Measurements from ENCODE around the gene LRP2BP. TPM values are rescaled to one million over a fixed set of nuclear protein-coding genes. Genes with fewer than 3 reads are reported as not detected.

Gene LRP2BP
- total and polyA plus RNA-seq, 2 experiments from 2014 or later, result 0.28 to 1.7 TPM

DNA sequence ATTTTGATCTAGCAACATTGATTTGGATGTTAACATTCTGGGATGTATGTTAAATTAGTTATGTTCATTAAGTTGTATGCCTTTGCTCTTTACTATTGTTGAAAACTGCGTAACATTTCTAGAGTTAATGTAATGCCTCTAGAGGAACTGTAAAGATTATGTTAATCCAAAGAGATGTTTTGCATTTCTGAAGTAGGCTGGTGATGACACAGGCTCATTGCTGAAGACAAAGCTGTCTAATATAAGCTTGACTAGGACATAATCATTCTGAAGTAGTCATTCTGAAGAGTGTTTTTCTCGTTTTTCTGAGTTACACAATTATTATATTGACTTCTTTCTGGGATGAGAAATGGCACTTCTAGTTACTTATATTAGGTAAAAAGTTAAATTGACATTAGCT is 72.9 kb downstream of the LRP2BP start:
- Histone ChIP-seq H3K79me2 (replicated peaks; ENCODE audit: insufficient read depth) (no peaks in the 10 kb centered on the region), H3K4me2 (no peak overlapping the region), H3F3A (replicated peaks; ENCODE audit: low read depth) (no peaks in the 10 kb centered on the region), H3K9me2 (ENCODE audit: insufficient read depth) (no peaks in the 10 kb centered on the region), H4K20me1 (replicated peaks; ENCODE audit: insufficient read depth) (no peaks in the 10 kb centered on the region), H3K36me3 (ENCODE audit: insufficient read depth) (peaks cover 21% of the 10 kb centered on the region; the same call in 1 of the 2 replicates), H2AFZ (no peak overlapping the region), H3K4me3 (no peak overlapping the region), H3K27ac (ENCODE audit: low read depth) (no peak overlapping the region), H3K27me3 (ENCODE audit: insufficient read depth) (no peaks in the 10 kb centered on the region), H3K4me1 (ENCODE audit: insufficient read depth) (peaks cover 7% of the 10 kb centered on the region)
- Mint-ChIP-seq H3K9me3 (peaks cover 27% of the 10 kb centered on the region), H3K36me3 (ENCODE audit: low read depth) (peaks cover 65% of the 10 kb centered on the region), H3K4me3 (no peak overlapping the region), H3K4me1 (peaks cover 16% of the 10 kb centered on the region), H3K27me3 (ENCODE audit: insufficient read depth, low read depth, poor library complexity) (peaks cover 4% of the 10 kb centered on the region), H3K27ac (no peak overlapping the region)
- TF ChIP-seq ZNF462 (CRISPR knock-in tag; IDR thresholded peaks at IDR 0.05), result no peak
- TF ChIP-seq, protein P1, sequence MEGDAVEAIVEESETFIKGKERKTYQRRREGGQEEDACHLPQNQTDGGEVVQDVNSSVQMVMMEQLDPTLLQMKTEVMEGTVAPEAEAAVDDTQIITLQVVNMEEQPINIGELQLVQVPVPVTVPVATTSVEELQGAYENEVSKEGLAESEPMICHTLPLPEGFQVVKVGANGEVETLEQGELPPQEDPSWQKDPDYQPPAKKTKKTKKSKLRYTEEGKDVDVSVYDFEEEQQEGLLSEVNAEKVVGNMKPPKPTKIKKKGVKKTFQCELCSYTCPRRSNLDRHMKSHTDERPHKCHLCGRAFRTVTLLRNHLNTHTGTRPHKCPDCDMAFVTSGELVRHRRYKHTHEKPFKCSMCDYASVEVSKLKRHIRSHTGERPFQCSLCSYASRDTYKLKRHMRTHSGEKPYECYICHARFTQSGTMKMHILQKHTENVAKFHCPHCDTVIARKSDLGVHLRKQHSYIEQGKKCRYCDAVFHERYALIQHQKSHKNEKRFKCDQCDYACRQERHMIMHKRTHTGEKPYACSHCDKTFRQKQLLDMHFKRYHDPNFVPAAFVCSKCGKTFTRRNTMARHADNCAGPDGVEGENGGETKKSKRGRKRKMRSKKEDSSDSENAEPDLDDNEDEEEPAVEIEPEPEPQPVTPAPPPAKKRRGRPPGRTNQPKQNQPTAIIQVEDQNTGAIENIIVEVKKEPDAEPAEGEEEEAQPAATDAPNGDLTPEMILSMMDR (conservative IDR thresholded peaks at IDR 0.05; ENCODE audit: low read depth in 2 of 2), result no peak
- no peak for TF ChIP-seq EZH2phosphoT487 (IDR thresholded peaks at IDR 0.05; ENCODE audit: unreplicated experiment)
- TF ChIP-seq EZH2 (IDR thresholded peaks at IDR 0.05; ENCODE audit: low read depth, unreplicated experiment), result no peak
- TF ChIP-seq POLR2AphosphoS5 (IDR thresholded peaks at IDR 0.05; ENCODE audit: low read depth), result no peak
- ATAC-seq (no peak), DNase-seq (ENCODE audit: low spot score) (no peak)
